Sigmoid colon (tissue), 7 donors: ENCODE data around the gene SESTD1. TPM values are rescaled to one million over a fixed set of nuclear protein-coding genes. Genes with fewer than 3 reads are reported as not detected.

ENCODE experiments used
- DNase-seq: peaks from one replicate; pipeline ENCODE4 v3.0.0-alpha.2; 2019
- H3K27ac ChIP-seq, 4 donors: fragments of 200-600 bp; sonication (generic); one replicate each; pipeline ENCODE4 v1.5.1; 2016 to 2019; ENCODE audit warnings: mild to moderate bottlenecking in 1 of 4
- H3K27me3 ChIP-seq, 3 donors: fragments of 200-600 bp; sonication (generic); one replicate each; pipeline ENCODE4 v1.5.1; 2019; ENCODE audit warnings: mild to moderate bottlenecking in 1 of 3
- H3K36me3 ChIP-seq, 4 donors: fragments of 200-600 bp; sonication (generic); one replicate each; pipeline ENCODE4 v1.5.1; 2016 to 2019
- H3K4me1 ChIP-seq, 4 donors: fragments of 200-600 bp; sonication (generic); one replicate each; pipeline ENCODE4 v1.5.1; 2017 to 2019
- H3K4me3 ChIP-seq, 4 donors: fragments of 200-600 bp; sonication (generic); one replicate each; pipeline ENCODE4 v1.5.1; 2017 to 2019; ENCODE audit warnings: mild to moderate bottlenecking in 2 of 4, moderate library complexity in 1 of 4
- H3K9me3 ChIP-seq, 4 donors: fragments of 200-600 bp in 3 of 4; sonication (generic) in 3 of 4; one replicate each; pipeline versions ENCODE4 v1.5.1 to v1.6.1; 2013 to 2019
- EP300 ChIP-seq, 4 donors: sonication (generic); formaldehyde crosslinking; IDR thresholded peaks; one replicate each; pipeline ENCODE4 v1.6.1; 2017; ENCODE audit warnings: antibody characterized with exemption in 4 of 4
- POLR2A ChIP-seq, 2 donors: fragments of 450-650 bp; IDR thresholded peaks; one replicate each; pipeline ENCODE4 v1.6.1; 2016; ENCODE audit warnings: antibody characterized with exemption in 2 of 2, mild to moderate bottlenecking in 2 of 2, moderate library complexity in 2 of 2
- POLR2AphosphoS5 ChIP-seq, 4 donors: sonication (generic); formaldehyde crosslinking; IDR thresholded peaks; one replicate each; pipeline ENCODE4 v1.6.1; 2017; ENCODE audit warnings: antibody characterized with exemption in 4 of 4
- WGBS, 2 donors: extraction: QIAGEN DNeasy Blood & Tissue Kit; methylation state at CpG; one replicate each; pipeline ENCODE4 v1.1.7; 2013; 5-methylcytosine and 5-hydroxymethylcytosine counted together
- intact Hi-C: fragments of 100-400 bp; cut with DNase I; formaldehyde crosslinking; loops from one replicate; pipeline ENCODE4 v1.15.1; 2023
- polyA plus RNA-seq, 3 donors: library from polyadenylated mRNA; stranded (reverse); fragments of 200-250 nt; gene quantifications; one replicate each; pipeline ENCODE4 v1.2.3, GENCODE V29; 2013
- total RNA-seq, 4 donors: library from RNA; depleted of rRNA; stranded (reverse); fragments of >200 nt; gene quantifications; one replicate each; pipeline ENCODE4 v1.1.0, GENCODE V29; 2016
- TF ChIP-seq, protein P1 (sequence below), 4 experiments: fragments of 450-650 bp in 3 of 4; fragments of 200-600 bp in 1 of 4; IDR thresholded peaks; one replicate each; pipeline ENCODE4 v1.5.1; 2016 to 2019; ENCODE audit warnings: antibody characterized with exemption in 4 of 4, mild to moderate bottlenecking in 3 of 4, moderate library complexity in 2 of 4
- donor health status: healthy with polysubstance abuse.
- donor health status: Bipolar disorder and iron deficiency.
- donor health status: healthy.

Gene SESTD1
- total and polyA plus RNA-seq, 7 donors, result 9.5 to 52.3 (median 31.0) TPM

DNA sequence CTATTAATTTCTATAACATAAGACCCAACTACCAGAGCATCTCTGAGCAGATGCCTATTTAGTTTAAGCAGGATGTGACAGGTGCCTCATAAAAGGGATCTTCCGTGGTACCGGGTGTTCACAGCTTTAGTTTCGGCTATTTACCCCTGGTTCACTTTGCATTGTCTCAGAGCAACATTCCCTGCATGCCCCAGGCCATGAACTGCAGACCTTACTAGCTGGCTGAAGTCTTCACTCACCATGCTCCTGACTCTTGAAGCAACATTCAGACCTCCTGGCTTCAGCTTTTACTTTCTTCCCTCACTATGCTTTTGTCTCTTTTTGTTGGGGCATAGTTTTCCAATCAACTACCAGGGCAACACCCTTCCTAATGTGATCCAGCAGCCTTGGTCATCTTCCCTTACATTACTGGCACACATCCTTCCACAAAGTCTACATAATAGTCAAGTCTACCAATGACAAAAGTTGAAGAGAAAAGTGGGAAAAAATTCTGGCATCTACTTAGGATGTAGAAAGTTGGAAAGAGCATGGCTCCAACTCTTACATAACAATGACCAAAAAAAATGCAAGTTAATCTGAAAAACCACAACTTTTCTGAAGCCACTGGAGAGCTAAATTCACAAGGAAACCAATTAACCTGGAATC lies 99.2 kb downstream of the SESTD1 start:
- Histone ChIP-seq H3K36me3 (peaks cover 0 to 12% (median 5%) of the 10 kb centered on the region in 4 donors), H3K4me1 (peaks cover 0 to 3% (median 0%) of the 10 kb centered on the region in 4 donors), H3K9me3 (no peaks in the 10 kb centered on the region), H3K4me3 (no peak overlapping the region), H3K27me3 (no peaks in the 10 kb centered on the region), H3K27ac (no peak overlapping the region)
- intact Hi-C loops, result no loop called here
- TF ChIP-seq POLR2AphosphoS5 (IDR thresholded peaks at IDR 0.05), result no peak
- TF ChIP-seq EP300 (IDR thresholded peaks at IDR 0.05), result no peak
- no peak for TF ChIP-seq POLR2A (IDR thresholded peaks at IDR 0.05)
- TF ChIP-seq, protein P1, sequence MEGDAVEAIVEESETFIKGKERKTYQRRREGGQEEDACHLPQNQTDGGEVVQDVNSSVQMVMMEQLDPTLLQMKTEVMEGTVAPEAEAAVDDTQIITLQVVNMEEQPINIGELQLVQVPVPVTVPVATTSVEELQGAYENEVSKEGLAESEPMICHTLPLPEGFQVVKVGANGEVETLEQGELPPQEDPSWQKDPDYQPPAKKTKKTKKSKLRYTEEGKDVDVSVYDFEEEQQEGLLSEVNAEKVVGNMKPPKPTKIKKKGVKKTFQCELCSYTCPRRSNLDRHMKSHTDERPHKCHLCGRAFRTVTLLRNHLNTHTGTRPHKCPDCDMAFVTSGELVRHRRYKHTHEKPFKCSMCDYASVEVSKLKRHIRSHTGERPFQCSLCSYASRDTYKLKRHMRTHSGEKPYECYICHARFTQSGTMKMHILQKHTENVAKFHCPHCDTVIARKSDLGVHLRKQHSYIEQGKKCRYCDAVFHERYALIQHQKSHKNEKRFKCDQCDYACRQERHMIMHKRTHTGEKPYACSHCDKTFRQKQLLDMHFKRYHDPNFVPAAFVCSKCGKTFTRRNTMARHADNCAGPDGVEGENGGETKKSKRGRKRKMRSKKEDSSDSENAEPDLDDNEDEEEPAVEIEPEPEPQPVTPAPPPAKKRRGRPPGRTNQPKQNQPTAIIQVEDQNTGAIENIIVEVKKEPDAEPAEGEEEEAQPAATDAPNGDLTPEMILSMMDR (IDR thresholded peaks at IDR 0.05), result no peak
- 93 to 94% methylated on average over 3 of the region's 3 CpGs for WGBS, 2 donors
- no peak for DNase-seq

DNA sequence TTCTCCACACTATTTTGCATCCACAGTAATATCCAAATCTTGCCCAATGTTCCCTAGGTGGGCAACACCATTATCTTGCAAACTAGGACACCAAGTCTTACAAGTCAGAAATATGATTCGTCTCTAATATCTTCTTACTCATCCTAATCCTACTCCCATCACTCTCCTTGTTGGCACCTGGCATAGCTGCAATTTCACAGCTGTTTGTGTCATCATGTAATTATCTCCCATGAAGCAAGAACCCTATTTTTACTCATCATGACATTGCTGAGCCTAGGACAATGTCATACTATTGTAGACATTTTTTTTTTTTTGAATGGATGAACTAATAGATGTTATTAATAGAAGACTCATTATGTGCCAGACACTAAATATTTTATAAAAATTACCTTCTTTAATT lies 123.4 kb downstream of the SESTD1 start:
- DNase-seq, result no peak

DNA sequence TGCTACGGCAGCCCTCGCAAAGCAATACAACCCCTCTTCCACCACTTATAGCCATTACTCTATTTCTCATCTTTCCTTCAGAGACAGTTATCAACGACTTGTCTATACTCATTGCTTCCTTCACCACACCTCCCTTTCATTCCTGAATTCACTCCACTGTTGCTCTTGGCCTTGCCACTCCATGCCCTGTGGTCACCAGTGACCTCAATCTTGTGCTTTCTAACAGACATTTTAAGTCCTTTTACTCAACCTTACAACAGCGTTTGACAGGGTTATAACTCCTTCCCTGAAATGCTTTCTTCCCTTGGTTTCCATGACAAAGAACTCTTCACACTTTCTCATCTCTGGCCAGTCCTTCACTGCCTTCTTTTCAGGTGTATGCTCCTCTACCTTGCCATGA lies 124.1 kb downstream of the SESTD1 start:
- peaks cover 0 to 5% (median 0%) of the 10 kb centered on the region in 4 donors for H3K4me1 ChIP-seq
- DNase-seq, result no peak
- H3K27ac ChIP-seq, result no peak overlapping the region
- H3K27me3 ChIP-seq, result no peaks in the 10 kb centered on the region
- H3K4me3 ChIP-seq, result no peak overlapping the region
- TF ChIP-seq, protein P1 (IDR thresholded peaks at IDR 0.05), result no peak
- no peak for TF ChIP-seq EP300 (IDR thresholded peaks at IDR 0.05)
- no peak for TF ChIP-seq POLR2A (IDR thresholded peaks at IDR 0.05)
- TF ChIP-seq POLR2AphosphoS5 (IDR thresholded peaks at IDR 0.05), result no peak
- peaks cover 0 to 50% (median 0%) of the 10 kb centered on the region in 4 donors for H3K36me3 ChIP-seq
- WGBS, 2 donors, result 92 to 94% methylated on average over 4 of the region's 4 CpGs
- no peaks in the 10 kb centered on the region for H3K9me3 ChIP-seq
- intact Hi-C loops, result no loop called here

More for the DNA sequence above, 123.4 kb downstream of the SESTD1 start:
- Histone ChIP-seq H3K36me3 (peaks cover 0 to 57% (median 0%) of the 10 kb centered on the region in 4 donors), H3K27me3 (no peaks in the 10 kb centered on the region), H3K27ac (no peak overlapping the region), H3K4me3 (no peak overlapping the region), H3K4me1 (peaks cover 0 to 5% (median 0%) of the 10 kb centered on the region in 4 donors), H3K9me3 (no peaks in the 10 kb centered on the region)
- no peak for TF ChIP-seq POLR2A (IDR thresholded peaks at IDR 0.05)
- TF ChIP-seq EP300 (IDR thresholded peaks at IDR 0.05), result no peak
- no peak for TF ChIP-seq POLR2AphosphoS5 (IDR thresholded peaks at IDR 0.05)
- intact Hi-C loops, result no loop called here
- 42 to 96% methylated on average over 1 of the region's 1 CpG for WGBS, 2 donors

DNA sequence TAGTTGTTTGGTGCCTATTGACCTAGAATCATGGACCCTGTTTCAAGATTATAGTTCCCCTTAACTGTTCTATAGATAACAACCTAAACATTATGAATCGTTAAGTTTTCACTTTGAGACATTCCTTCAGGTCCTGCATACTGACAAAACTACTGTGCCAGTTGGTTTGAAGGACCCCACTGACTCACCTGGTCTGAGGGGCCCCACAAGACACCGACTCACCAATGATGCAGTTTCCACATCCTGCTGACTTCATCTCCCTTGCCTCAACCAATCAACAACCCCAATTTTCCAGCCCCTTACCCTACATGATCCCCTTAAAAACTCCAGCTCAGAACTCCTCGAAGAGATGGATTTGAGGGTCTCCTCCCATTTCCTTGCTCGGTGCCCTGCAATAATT lies 125.1 kb downstream of the SESTD1 start:
- WGBS, 2 donors, result 87 to 92% methylated on average over 4 of the region's 4 CpGs
- TF ChIP-seq POLR2AphosphoS5 (IDR thresholded peaks at IDR 0.05) (no peak), POLR2A (IDR thresholded peaks at IDR 0.05) (no peak), EP300 (IDR thresholded peaks at IDR 0.05) (no peak)
- TF ChIP-seq, protein P1 (IDR thresholded peaks at IDR 0.05), result no peak
- H3K36me3 ChIP-seq, result peaks cover 0 to 46% (median 0%) of the 10 kb centered on the region in 4 donors

DNA sequence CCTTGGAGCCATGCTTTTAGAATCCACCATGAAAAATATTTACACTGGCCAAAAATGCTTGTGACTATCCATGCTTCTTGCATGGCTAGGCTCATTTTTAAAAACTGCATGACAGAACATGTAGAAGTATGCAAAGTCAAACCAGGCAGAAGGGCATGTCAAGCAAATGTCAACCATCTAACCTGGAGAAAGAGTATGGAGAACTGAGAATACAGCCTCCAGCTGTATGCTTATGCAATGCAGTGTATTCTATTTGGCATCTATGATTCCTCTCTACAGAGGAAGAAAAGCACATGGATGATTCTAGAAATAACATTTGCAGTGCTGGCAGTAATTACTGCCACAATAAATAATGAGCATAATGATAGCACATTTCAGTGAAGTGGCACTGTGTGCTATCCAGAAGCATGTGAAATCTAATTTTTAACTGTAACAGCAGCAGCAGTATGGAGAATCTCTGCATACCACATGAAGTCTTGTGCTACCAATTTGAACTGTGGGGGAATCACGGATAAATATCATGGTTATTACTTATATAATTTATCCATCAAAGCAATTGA lies 127.4 kb downstream of the SESTD1 start:
- Histone ChIP-seq H3K4me1 (peaks cover 0 to 5% (median 0%) of the 10 kb centered on the region in 4 donors), H3K27ac (no peak overlapping the region), H3K27me3 (no peaks in the 10 kb centered on the region), H3K36me3 (peaks cover 0 to 33% (median 0%) of the 10 kb centered on the region in 4 donors), H3K4me3 (no peak overlapping the region), H3K9me3 (no peaks in the 10 kb centered on the region)
- intact Hi-C loops, result no loop called here
- 87 to 93% methylated on average over 1 of the region's 1 CpG for WGBS, 2 donors
- TF ChIP-seq, protein P1 (IDR thresholded peaks at IDR 0.05), result no peak
- TF ChIP-seq POLR2A (IDR thresholded peaks at IDR 0.05) (no peak), POLR2AphosphoS5 (IDR thresholded peaks at IDR 0.05) (no peak), EP300 (IDR thresholded peaks at IDR 0.05) (no peak)
- no peak for DNase-seq

More for the DNA sequence above, 125.1 kb downstream of the SESTD1 start:
- Histone ChIP-seq H3K27ac (no peak overlapping the region), H3K4me3 (no peak overlapping the region), H3K27me3 (no peaks in the 10 kb centered on the region), H3K9me3 (no peaks in the 10 kb centered on the region), H3K4me1 (peaks cover 0 to 5% (median 0%) of the 10 kb centered on the region in 4 donors)
- no peak for DNase-seq
- intact Hi-C loops, result no loop called here
